ENCODE data around the gene KCNJ15.
A peak's percentile ranks its signal among the peaks of the same experiment; 100 is the strongest.

KCNJ15 gene

DNA sequence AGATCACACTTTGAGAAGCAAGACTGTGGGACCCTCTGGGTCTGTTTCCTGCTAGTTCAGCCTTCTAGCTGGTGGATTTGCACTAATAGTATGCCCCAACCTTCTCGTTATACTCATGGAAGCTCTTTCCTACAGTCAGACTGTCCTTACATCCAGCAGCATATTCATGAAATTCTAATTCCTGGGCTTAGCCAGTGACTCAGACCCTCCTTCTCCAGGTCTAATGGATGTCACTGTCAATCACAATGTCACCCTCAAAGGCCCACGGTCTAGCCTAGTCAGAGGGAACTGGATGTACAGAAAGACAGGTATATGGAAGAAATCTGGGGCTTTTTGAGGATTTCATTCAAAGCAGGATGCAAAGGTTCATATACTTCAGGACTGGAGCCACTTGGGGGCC lies 72.4 kb downstream of the KCNJ15 start:
- DNase-seq = no peak

DNA sequence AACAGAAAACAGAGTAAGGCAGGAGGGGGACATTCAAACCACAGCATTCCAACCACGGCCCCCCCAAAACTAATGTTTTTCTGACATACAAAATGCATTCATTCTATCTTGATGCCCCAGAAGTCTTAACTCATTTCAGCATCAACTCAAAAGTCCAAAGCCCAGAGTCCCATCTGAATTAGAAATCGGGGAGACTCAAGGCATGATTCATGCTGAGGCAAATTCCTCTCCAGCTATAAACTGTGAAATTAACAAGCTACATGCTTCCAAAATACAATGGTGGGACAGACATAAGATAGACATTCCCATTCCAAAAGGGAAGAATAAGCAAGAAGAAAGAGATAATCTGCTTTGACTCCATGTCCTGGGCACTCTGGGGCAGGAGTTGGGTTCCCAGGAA lies 73.9 kb downstream of the KCNJ15 start:
- DNase-seq = no peak

DNA sequence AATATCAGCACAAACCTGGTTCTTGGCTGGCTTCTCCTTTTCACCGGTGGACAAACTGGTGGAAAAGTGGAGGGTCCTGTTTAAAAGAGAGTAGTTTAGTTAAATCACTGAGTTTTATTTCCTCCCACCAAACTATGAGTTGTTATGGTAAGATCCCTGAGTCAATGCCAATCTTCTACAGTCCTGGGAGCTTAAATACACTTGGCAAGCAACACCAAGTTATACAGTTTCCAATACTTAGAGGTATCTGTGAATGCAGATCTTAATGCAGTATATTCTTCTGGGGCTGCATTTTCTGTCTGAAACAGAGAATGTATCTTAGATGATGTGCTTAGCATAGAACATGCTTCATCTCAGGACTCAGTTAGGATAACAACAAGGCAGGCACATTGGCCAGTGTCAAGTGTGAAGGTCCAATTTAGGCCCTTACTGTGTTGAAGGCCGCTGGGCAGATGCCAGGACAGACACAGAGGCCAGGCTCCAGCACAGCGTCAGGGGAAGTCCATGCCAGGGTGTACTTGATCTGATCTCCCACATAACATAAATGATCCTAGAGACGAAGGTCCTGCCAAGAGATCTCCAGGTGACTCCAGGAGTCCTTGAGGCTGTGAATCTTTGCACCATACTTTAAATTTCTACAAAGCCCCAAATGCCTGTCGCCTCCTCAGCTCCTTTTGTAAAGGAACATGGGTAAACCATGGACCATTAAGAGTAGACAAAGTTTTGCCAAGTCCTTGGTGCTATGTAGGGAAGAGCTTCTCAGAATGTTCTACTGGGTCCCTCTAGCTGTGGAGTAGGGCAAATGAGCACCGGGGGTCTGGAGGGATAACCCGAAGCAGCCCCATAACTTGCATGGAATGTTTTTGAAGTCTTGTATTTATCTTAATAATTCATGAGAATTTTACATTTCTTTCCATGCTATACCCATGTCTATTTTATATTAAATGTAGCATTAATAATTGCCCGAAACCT lies 76.8 kb downstream of the KCNJ15 start:
- no peak for DNase-seq

DNA sequence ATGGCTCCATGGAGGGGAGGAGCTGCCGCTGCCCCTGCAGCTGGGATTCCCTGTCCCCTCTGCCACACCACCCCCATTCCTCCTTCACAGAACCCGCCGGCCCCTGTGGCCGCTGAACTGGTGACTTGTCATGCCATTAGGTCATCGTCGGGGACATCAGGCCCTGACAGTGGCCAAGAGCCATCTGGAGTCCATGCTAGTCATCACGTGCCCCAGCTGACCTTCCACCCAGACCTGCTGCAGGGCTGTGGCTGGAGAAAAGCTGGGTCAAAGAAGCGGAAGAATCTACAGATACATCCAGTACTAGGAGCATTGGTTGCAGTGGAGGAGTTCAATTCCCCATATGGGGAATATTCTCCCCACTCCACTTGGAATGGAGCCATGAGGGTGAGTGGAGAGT lies 78.1 kb downstream of the KCNJ15 start:
- no peak for DNase-seq

DNA sequence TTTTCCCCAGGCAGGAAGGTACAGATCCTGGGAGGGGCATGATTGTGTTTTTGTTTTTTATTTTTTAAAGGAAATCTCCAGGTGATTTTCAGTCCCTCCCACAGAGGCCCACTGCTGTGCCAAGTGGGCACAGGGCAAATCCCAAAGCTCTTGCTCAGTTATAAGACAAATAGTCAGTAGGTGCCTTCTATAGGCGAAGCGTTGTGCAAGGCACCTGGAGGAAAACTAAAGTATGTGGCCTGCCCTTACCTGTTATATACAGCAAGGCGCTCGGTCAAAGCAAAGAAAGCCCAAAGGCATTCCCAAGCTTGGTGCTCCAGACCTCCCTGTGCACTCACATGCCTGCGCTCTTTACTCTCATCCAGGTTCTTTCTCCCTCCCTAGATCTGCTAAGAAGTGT lies 81.0 kb downstream of the KCNJ15 start:
- DNase-seq = no peak

DNA sequence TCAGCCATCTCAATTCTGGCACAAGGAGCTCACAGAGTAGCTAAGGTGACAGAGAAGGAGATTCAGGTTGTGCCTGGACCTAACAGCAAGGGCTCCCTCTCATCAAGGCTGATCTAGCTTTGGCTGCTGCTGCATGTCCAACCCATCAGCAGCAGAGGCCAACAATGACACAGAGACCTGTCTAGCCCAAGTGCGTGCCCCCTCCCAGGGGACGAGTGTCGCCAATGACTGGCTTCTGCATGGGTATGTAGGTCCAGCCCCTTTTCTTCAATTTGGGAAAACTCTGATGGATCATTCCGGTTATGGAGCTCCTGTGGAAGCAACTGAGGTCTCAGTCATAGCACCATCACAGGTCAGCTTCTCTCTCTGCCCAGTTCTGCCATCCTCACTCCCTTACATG lies 83.3 kb downstream of the KCNJ15 start:
- no peak for DNase-seq

DNA sequence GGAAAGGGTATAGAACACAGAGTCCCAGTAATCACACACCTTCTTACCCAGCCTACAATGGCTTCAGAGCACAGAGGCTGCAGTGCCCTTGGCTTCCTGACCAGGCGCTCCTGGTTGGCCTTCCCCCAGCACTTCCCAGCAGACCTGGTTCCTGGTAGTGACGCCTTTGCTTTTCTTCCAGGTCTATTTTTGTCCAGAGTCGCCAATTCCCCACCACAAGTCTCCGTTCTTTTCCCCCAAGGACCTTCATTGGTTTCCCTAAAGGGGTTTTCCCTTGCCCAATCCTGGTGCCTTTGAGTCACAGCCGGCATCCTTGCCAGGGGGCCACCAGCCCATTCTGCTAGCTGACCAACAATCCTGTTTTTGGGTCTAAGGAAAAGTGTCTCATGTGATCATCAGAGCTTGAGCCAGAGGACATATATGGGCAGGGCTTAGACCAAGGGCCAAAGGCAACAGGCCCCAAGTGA lies 84.8 kb downstream of the KCNJ15 start:
- DNase-seq = no peak

DNA sequence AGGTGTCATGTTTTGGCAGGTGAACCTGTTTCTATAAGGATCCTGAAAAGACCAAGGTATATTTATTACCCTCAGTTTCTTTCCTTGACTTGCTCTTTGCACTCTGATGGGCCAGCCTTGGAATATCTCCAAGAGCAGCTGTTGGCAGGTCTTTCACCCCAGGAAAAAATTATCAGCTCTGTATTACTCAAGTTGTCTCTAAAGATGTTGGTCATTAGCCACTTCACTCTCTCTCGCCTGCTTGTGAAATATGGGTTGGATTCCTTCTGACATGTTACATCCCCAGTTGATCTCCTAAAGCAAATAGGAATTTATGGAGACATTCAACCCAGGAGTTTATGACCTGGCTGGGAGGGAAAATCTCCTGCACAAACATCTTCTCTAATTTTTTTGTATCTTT lies 85.9 kb downstream of the KCNJ15 start:
- DNase-seq = no peak

DNA sequence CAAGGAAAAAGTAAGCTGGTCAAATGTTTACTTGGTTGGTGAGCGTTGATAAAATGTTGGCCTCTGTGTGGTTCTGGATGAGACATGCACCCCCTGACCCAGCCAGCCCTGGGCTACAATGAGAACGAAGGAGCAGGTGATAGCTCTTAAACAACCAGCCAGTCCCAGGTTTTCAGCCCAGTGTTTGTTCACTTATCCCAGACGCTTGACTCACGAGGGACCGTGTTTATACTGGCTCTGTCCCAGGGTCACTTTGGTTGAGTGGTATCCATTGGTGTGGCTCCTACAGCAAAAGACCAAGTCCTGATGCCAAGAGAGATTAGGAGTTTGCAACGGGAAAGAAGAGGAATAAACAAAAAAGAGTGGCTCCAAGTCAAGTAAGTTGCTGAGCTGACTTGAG lies 86.9 kb downstream of the KCNJ15 start:
- no peak for DNase-seq

DNA sequence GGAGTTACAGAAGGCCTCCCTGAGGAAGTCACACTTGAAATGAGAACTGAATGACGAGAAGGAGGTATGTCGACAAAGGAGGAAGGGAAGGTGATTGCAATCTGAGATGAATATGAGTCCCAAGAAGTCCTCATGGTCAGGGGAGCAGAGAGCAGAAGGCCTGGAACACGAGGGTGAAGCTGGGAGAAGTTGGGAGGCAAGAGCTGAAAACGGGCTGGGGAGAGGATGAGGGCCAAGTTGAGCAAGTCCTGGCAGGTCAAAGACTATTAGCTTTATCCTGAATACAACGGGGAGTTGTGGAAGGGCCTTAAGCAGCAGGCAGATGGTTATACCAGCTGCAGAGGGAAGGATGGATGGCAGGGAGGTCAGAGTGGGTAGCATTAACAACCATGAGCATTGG lies 89.5 kb downstream of the KCNJ15 start:
- no peak for DNase-seq

DNA sequence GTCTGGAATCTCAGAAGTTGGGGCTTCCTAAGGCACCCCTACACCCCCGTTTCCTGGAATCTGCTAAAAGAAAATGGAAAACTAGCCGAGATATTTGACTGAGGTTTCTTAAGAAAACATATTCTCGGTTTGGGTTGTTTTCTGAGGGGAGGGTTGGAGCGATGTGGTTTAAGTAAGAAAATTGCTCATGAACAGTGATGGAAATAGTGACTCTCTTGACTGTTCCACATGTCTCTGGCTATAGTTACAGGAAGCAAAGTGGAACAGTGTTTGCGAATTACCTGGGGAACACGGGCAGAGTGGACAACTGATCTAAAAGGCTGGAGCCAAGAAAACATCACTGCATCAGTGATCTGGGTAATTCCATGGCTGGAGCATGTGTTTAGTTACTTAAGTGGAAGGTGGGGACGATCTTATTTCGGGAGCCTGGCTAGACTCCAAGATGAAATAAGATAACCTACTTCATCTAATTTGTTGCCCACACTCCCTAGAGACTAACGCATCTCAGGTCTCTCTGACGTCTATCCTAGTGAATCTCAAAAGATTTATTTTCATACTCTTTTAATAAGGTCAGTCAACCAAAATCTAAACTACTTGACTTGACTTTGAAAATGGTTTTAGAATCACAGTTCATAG lies 92.4 kb downstream of the KCNJ15 start:
- DNase-seq = peak; percentile 20

DNA sequence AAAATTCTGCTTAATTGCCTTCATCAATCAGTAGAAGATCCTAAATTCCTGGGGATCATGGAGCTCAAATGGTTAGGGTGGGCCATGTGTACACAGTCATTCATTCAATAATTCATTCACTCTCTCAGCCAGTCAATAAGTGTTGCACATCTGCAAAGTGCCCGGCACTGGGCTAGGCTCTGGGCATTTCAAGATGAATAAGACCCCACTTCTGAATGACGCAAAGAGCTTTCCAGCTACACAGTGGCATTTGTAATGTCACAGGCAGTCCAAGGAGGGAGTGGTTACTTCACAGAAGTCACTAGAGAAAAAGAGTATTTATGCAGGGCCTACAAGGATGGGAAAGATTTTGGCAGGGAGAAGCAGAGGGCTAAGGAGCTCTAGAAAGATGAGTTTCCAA lies 93.2 kb downstream of the KCNJ15 start:
- no peak for DNase-seq

DNA sequence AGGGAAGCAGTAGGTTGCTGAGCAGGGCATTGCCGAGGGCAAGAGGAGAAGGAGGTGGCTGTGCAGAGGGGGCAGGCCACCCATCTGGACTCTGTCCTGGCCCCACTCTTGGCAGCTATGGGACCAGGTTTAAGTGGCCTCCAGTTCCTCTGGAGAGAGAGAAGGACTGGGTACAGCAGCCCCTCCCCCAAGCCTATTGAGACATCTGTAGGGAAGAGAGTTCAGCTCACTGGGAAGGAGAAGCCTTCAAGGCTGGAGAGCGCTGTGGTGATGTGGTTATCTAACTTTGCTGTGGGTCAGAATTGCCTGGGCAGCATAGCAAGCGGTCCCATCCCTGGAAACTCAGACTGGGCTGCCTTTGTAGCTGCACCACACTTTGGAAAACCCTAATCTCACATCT lies 93.9 kb downstream of the KCNJ15 start:
- DNase-seq = no peak

DNA sequence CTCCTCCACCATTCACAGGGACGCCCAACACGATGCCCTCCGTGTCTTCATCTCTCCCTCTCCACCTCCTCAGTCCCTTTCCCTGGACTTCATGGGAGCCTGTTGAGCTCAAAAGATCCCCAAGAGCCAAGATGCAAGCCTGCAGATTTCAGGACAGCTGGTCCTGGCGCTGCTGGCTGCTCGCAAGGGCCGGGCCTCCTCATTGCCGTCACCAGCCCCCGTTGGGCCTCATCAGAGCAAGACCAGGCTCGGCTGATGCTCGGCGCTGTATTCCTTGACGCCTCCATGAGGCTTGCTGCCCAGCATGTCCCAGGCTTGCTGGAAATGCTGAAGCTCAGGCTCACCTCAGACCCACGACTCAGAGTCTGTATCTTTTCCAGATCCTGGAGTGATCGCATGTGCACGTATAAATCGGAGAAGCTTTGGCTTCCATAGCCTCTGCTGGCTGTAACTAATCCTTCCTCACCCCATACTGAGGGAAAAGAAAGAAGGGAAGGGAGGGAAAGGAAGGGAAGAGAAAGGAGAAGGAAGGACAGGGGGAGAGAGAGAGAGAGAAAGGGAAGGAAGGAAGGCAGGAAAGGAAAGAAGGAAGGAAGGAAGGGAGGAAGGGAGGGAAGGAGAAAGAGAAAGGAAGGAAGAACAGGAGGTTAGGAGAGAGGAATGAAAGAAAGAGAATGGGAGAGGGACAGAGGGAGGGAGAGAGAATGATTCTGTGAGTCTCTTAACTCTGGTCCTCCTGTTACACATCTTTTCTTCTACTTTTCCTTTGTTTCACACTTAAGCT lies 94.6 kb downstream of the KCNJ15 start:
- no peak for DNase-seq

DNA sequence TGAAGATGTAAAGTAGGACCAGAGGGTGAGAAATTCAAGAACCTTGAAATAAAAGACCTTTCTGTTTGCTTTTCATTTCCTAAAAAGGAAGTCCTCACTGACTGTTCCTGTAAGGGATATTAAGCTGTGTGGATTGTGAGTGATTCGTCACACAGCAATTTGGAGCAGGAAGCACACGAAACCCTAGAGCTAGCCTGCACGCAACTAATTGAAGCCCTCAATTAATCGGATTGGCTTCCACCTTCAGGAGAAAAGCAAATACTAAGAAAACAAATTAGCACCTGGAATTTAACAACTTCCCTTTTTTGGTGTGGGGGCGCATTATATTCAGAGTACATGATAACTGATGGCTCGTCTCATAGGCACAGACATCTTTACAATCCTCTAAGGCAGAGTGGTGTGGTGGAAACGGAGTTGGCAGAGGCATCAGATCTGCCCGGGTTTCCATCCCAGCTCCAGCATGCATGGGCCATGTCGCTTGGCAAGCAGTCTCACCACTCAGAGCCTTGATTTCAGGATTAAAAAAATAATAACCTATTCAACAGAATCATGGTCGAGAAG lies 95.2 kb downstream of the KCNJ15 start:
- no peak for DNase-seq

DNA sequence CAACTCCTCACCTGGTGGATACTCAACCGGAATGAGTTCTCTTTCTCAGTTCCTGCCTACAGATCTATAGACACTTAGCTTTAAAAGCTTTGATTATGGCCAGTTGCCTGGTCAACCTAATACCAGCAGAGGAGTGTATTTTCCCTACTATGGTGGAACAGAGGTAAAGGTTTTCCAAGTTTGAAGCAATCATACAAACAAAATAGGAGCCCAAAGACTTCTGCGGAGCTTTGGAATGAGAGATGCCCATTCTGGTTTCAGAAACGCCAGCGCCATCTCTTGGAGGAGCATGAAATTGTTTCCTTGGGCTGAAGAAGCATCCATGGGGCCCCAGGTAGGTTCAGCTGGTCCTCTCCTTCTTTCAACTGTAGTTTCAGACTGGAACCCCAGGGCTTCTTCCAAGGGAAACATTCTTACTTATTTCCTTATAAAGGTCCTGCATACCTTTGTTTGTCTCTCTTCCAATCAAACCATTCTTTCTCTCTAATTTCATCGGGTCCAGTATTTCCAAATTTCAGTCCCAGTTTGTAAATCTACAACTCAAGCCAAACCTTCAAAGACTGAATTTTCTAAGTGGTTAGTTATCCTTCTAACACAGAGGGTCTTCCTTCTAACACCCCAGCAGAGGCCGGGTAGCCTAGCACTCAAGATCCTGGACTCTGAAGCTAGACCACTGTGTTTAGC lies 95.9 kb downstream of the KCNJ15 start:
- peak; percentile 33 for DNase-seq

DNA sequence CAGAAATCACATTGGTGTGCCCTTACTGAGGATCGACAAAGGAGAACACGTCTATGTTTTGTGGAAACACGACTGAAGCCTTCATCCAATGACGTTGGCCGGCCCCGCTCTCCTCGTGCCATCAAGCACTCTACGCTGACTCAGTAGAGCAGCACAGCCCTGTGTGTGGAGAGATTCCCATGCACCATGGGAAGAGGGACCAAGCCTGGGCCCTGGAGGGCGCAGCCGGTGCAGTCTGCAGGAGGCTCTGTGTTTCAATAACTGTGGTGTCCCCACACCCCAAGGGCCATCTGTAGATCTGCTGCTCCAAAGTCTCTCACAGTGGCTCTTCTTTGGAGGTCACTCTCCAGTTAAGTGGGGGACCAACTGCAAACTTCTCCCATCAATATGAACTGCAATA lies 97.4 kb downstream of the KCNJ15 start:
- DNase-seq = no peak

DNA sequence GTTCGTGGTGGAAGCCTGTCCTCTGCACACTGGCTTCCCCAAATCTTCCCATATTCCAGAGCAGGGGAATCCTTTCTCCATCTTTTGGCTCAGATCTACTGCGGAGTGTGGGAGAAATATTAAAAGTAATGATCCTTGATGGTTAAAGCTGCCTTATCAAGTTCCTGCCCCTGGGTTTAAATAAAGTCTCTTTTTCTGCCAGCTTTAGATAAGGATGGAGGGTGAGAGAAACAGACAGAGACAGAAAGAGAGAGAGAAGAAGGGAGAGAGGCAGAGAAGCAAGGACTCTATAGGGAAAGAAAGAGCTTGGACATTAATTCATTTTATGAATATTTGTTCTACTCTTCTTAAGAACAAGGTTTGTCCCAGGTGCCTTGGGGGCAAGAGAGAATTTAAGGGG lies 98.0 kb downstream of the KCNJ15 start:
- DNase-seq = no peak

DNA sequence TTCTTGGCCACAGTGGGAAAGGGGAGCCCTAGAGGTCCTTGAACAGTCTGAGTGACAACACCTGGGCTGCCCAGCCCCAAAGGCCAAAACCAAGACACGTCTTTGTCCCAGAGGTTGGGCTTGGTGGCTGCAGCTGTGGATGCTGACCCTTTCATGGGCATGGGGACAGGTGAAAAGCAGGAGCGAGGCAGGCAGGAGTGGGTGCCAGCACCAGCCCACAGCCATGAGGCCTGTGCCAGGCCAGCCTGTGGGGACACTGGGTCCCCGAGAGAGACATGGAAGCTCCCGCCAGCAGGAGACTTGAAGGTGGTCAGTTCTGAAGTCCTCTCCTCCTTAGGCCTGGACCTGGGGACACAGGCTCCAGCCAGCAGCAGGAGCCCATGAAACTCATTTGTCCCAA lies 98.6 kb downstream of the KCNJ15 start:
- no peak for DNase-seq

DNA sequence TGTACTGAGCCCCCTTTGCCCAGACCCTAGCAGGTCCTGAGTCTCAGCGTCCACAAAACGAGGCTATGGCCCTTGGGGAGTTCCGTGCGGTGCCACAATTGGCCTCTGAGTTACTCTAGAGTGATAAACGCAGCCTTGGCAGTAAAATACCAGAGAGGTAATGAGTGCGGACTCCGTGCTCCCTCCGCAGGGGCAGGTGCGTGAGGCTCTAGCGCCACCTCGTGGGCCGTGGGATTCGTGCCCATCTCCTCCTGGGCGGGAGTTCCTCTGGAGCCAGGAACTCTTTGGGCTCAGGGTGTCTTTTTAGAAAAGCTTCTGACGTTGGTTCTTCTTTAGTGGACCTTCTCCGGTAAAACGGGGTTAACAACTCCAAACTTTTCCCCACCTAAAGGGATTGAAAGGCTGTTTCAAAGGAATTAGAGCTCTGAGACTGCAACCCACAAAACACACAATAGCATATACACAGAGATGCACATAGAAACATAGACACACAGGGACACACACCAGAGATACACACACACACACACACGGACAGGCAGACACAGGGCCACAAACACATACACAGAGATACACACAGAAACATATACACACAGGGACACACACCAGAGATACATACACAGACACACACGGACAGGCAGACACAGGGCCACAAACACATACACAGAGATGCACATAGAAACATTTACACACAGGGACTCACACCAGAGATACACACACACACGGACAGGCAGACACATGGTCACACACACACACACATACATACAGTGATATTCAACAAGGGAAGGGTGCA lies 99.4 kb downstream of the KCNJ15 start:
- DNase-seq = peak; percentile 74
